Left ventricle myocardium inferior (tissue), 1 donor: Measurements from ENCODE around the gene AMOTL1. TPM values are rescaled to one million over a fixed set of nuclear protein-coding genes. Genes with fewer than 3 reads are reported as not detected.

ENCODE experiments used
- DNase-seq: peaks from one replicate; pipeline ENCODE4 v3.0.0-alpha.2; 2020
- H3K27ac ChIP-seq: fragments of 200-600 bp; replicated peaks from 2 replicates; pipeline ENCODE4 v1.8.0; 2021
- H3K27me3 ChIP-seq: fragments of 200-600 bp; 2 replicates; pipeline ENCODE4 v1.8.0; 2021; ENCODE audit warnings: low read depth
- H3K36me3 ChIP-seq: fragments of 200-600 bp; 2 replicates; pipeline ENCODE4 v1.8.0; 2021
- H3K4me1 ChIP-seq: fragments of 200-600 bp; 2 replicates; pipeline ENCODE4 v1.8.0; 2021
- H3K4me3 ChIP-seq: fragments of 200-600 bp; 2 replicates; pipeline ENCODE4 v1.8.0; 2021; ENCODE audit warnings: mild to moderate bottlenecking, moderate library complexity
- H3K9me3 ChIP-seq: fragments of 200-600 bp; replicated peaks from 2 replicates; pipeline ENCODE4 v1.8.0; 2021
- intact Hi-C: fragments of 100-400 bp; cut with micrococcal nuclease; formaldehyde crosslinking; loops from one replicate; pipeline ENCODE4 v1.11.0; 2022
- total RNA-seq: library from RNA; stranded (reverse); fragmentation: NEBNext Ultra II Directional; extraction: Animal tissue kit (Norgen Biotek cat#: 25700); gene quantifications from one replicate; pipeline ENCODE4 v1.2.1, GENCODE V29; 2021
- TF ChIP-seq, protein P1 (sequence below): fragments of 200-600 bp; IDR thresholded peaks from 2 replicates; pipeline ENCODE4 v1.8.0; 2021; ENCODE audit warnings: antibody characterized with exemption, mild to moderate bottlenecking, borderline replicate concordance
- donor health status: DM: no; HTN: yes; CAD: no; lungs with severe emphysema.

Gene AMOTL1
- total RNA-seq, 1 donor from 2014 or later, result 61.1 TPM

DNA sequence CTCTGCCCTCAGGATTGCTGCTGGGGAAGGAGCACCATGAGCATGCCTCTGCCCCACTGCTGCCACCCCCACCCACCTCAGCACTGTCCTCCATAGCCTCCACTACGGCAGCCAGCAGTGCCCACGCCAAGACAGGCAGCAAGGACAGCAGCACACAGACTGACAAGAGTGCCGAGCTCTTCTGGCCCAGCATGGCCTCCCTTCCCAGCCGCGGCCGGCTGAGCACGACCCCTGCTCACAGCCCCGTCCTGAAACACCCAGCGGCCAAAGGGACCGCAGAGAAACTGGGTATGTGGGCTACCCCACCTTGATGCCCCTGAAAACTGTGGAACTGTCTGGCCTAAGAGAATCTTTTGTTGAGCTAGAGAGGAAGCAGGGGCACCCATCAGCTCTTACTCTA, 101.0 kb downstream of the AMOTL1 start:
- peaks cover 100% of the 10 kb centered on the region for H3K36me3 ChIP-seq
- TF ChIP-seq, protein P1, sequence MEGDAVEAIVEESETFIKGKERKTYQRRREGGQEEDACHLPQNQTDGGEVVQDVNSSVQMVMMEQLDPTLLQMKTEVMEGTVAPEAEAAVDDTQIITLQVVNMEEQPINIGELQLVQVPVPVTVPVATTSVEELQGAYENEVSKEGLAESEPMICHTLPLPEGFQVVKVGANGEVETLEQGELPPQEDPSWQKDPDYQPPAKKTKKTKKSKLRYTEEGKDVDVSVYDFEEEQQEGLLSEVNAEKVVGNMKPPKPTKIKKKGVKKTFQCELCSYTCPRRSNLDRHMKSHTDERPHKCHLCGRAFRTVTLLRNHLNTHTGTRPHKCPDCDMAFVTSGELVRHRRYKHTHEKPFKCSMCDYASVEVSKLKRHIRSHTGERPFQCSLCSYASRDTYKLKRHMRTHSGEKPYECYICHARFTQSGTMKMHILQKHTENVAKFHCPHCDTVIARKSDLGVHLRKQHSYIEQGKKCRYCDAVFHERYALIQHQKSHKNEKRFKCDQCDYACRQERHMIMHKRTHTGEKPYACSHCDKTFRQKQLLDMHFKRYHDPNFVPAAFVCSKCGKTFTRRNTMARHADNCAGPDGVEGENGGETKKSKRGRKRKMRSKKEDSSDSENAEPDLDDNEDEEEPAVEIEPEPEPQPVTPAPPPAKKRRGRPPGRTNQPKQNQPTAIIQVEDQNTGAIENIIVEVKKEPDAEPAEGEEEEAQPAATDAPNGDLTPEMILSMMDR, result no peak
- H3K4me3 ChIP-seq, result no peak overlapping the region
- intact Hi-C loops, result no loop called here
- H3K27me3 ChIP-seq, result no peaks in the 10 kb centered on the region
- no peak overlapping the region for H3K27ac ChIP-seq
- peaks cover 7% of the 10 kb centered on the region for H3K4me1 ChIP-seq
- no peaks in the 10 kb centered on the region for H3K9me3 ChIP-seq
- no peak for DNase-seq

DNA sequence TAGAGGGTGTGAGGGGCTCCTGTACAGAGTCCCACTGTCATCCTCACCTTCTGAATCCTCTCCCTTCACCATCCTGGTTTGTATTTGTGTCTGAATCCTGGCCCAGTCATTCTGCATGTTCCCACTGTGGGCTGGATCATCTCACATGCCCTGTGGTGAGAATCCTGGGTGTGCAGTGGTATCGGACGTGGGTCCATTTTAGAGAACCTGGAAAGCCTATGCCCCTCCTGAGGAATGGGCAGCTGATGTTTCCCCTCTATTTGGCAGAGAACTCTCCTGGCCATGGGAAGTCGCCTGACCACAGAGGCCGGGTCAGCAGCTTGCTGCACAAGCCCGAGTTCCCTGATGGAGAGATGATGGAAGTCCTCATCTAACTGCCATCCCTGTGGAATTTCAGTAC, 102.3 kb downstream of the AMOTL1 start:
- Histone ChIP-seq H3K36me3 (peaks cover 100% of the 10 kb centered on the region), H3K4me3 (no peak overlapping the region), H3K27ac (no peak overlapping the region), H3K27me3 (no peaks in the 10 kb centered on the region), H3K9me3 (no peaks in the 10 kb centered on the region), H3K4me1 (peaks cover 14% of the 10 kb centered on the region)
- no peak for DNase-seq
- TF ChIP-seq, protein P1, result no peak
- intact Hi-C loops, result no loop called here

DNA sequence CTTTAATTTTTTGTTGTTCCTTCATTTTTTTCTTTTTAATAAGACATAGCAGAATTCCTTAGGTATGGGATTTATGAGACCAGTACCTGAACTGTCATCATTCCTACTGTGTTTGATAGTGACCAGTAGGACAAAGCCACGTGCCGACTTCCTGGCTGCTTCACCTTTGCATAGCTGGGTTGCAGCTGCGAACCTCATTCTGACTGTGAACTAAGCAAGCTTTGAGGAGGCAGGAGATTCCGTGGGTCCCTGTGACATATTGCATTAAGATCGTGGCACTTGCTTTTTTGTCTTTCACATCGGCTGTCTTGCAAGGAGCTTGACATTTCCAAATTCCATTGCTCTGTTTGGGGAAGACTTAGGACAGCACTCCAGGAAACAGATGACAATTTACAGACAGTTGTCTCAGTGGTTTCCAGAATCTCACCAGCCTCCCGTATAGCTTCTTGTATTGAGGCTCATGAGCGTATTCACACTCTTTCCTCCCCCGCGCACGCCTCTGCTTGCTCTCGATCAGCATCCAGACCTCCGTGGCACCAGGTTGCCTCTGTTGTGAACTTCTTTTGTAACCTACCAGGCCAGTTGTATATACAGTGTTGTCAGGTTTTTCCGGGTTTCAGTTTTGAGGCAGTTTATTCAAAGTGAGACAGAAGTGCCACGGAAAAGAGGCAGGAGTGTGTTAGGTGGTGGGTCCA, 103.5 kb downstream of the AMOTL1 start:
- H3K36me3 ChIP-seq, result peaks cover 99% of the 10 kb centered on the region
- intact Hi-C loops, result no loop called here

DNA sequence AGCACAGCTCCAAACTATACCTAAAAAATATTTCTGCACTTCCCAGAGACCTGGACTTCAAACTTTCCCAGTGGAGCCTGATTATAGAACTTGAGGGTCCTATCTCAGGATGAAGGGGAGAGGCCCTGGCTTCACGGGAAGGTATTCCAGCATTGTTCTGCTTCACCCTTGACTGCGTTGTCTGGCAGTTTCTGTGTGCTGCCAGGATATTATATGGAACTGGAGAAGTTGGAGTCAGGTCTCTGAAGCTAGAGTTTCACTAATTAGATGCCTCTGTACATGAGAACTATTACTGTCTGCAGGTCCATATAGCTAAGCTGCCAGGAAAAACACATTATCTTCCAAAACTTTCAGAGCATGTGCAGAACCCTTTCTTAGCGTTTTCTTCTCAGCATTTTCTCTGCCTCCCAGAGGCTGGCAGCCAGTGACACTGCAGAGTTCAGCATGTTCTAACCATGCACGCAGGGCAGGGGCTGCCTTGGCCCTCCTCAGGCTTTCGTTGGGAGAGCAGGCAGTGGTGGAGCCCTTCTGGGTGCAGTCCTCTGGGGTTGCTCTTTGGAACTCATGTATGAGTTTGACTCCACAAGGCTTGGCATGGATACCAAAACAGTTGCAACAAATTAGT, 105.9 kb downstream of the AMOTL1 start:
- no peaks in the 10 kb centered on the region for H3K27me3 ChIP-seq
- H3K4me3 ChIP-seq, result no peak overlapping the region
- TF ChIP-seq, protein P1, result no peak
- no peak for DNase-seq
- H3K36me3 ChIP-seq, result peaks cover 97% of the 10 kb centered on the region
- H3K27ac ChIP-seq, result no peak overlapping the region
- no peaks in the 10 kb centered on the region for H3K9me3 ChIP-seq
- intact Hi-C loops, result no loop called here
- peaks cover 38% of the 10 kb centered on the region for H3K4me1 ChIP-seq

More for the DNA sequence above, 103.5 kb downstream of the AMOTL1 start:
- H3K27me3 ChIP-seq, result no peaks in the 10 kb centered on the region
- H3K4me3 ChIP-seq, result no peak overlapping the region
- H3K4me1 ChIP-seq, result peaks cover 26% of the 10 kb centered on the region
- TF ChIP-seq, protein P1, result no peak
- H3K9me3 ChIP-seq, result no peaks in the 10 kb centered on the region
- no peak overlapping the region for H3K27ac ChIP-seq
- DNase-seq, result no peak

DNA sequence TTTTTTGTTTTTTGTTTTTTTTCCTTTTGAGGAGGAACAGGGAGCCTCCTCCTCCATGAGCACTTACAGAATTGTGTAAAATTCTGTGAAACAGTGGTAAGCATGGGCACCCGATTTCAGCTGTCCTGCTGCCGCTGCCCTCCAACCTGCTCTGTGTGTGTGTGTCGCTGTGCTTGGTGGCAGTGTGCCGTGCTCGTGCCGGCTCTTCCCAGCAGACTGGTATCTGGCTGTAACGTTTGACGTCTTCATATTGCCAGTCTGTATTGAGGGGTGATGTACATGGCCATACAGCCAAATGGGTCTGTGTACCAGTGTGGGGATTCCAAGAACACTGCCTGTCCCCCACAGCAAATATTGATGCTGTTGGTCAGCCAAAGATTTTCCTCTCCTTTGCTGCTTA, 108.1 kb downstream of the AMOTL1 start:
- no peak overlapping the region for H3K4me3 ChIP-seq
- no peak for DNase-seq
- peaks cover 38% of the 10 kb centered on the region for H3K4me1 ChIP-seq
- H3K36me3 ChIP-seq, result peaks cover 95% of the 10 kb centered on the region
- H3K27me3 ChIP-seq, result no peaks in the 10 kb centered on the region
- H3K27ac ChIP-seq, result peak overlapping the region; percentile 65
- no peaks in the 10 kb centered on the region for H3K9me3 ChIP-seq
- intact Hi-C loops, result no loop called here
- TF ChIP-seq, protein P1, result no peak
